GM18868 (cell line): ENCODE measurements around the gene MAGI2.

Source experiments
- ATAC-seq: cut with Tn5 transposase; IDR thresholded peaks from one replicate; pipeline ENCODE4 v1.9.1; 2021; ENCODE audit warnings: mild to moderate bottlenecking, moderate library complexity; ENCODE audit not compliant: unreplicated experiment

Gene MAGI2

DNA sequence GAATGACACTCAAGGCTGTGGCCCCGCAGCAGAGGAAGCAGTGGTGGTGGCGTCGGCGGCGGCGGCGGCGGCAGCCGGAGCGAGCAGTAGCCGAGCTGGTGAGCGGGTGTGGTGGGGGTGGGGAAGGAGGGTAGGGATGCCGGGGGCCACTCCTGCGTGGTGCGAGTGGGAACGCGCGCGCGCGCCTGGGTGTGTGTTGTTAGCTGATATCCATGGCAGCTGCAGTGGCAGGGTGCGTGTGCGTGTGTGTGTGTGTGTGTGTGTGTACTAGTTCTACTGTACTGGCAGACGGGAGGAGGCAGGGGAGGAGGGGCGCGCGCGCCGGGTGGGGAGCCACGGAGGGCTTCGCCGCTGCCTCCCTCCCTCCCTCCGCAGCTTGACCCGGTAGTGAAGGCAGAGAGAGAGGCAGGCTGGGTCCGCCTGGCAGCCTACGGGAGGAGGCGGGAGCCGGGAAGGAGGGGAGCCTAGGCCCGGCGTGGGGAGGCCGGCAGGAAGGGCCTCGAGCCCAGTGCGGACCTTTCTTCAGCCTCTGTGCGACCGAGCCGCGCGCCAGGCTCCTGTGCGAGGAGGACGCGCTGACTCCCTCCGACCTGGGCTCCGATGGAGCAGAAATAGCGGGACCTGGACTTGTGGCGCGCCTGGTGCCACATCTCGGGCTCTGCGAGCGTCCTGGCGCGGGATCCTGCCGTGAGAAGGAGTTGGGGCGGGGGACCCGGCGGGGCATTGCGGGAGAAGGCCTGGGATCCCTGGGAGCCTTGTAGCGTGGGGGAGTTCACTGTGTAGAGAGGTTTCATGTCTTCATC is at the start of gene MAGI2:
Gene MAGI2 (minus strand): TSS at position 110 of the 803 bp plus-strand sequence. CDS start 347 bp downstream, outside the sequence.
- ATAC-seq = no peak

DNA sequence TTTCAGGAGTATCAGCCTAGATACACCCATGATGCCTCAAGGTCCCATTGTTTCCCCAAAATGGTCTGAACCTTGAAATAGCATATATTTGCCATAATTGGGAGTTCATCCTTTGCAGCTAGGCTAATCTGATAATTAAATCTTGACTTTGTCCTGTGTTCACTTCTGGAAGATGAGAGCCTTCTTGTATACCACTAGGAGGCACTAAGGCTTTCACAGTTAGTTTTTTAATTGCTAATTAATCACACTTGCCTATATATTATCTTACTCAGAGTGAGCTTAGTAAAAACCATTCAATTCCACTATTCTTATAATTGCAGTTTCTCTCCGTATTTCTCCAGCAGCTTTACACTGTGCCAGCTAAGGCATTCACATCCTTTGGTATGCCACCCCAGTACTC is 48.7 kb upstream of the MAGI2 start:
- no peak for ATAC-seq

DNA sequence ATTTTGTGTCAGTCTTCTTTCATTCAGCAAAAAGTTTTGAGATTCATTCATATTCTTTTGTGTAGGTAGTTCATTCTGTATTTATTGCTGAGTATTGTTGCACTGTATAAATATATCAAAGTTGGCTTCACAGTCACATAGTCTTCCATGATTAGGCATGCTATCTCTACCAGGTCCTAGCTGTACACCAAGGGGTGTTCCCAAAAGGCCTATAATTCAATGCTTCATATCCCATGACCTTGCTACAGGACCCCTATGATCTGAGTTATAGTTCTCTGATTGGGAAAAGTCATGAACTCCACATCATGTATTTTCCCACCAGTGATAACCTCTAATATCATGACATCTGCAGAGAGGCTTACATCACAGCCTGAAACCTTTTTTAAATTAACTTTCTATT is 47.3 kb upstream of the MAGI2 start:
- ATAC-seq = no peak

DNA sequence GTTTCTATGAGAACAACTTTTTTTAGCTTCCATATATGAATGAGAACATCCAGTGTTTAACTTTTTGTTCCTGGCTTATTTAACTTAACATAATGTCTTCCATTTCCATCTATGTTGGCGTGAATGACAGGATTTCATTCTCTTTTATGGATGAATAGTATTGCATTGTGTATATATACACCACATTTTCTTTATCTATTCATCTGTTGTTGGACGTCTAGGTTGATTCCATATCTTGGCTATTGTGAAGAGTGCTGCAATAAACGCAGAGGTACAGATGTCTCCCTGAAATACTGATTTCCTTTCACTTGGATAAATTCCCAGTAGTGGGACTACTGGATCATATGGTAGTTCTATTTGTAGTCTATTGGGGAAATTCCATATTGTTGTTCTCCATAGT is 44.3 kb upstream of the MAGI2 start:
- ATAC-seq = no peak

DNA sequence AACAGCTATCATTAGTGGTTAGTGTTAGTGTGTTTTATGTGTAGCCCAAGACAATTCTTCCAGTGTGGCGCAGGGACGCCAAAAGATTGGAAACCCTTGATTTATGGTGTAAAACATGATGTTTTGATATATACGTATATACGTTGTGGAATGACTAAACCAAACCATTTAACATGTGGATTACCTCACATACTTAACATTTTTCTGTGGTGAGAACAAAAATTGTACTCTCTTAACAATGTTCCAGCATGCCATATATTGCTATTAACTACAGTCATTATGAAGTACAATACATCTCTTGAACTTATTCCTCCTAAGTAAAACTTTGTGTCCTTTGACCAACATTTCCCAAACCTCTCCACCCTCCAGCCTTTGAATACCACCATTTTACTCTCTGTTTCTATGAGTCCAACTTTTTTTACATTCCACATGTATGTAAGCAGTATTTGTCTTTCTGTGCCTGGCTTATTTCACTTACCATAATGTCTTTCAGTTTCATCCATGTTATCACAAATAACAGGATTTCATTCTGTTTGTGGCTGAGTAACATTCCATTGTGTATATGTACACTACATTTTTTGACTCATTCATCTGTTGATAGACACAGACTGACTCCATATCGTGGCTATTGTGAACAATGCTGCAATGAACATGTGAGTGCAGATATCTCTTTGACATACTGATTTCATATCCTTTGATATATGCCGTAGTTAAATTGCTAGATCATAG is 42.2 kb upstream of the MAGI2 start:
- no peak for ATAC-seq

DNA sequence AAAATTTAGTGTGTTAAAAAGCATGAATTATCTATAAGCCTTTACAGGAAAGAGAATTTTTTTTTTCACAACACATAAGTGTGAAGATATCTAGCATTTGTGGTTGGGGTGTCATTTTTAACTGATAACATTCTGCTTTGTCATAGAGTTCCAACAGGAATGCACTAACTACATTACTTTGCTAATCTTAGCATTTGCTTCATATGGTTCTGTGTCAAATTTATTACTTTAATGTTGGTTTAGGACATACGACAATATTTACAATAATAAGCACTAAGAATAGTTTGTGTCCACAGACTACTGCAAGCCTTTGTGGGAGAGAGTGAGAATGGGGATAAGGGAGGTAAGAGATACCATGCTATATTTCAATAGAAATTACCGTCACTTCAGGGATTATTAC is 40.6 kb upstream of the MAGI2 start:
- no peak for ATAC-seq

DNA sequence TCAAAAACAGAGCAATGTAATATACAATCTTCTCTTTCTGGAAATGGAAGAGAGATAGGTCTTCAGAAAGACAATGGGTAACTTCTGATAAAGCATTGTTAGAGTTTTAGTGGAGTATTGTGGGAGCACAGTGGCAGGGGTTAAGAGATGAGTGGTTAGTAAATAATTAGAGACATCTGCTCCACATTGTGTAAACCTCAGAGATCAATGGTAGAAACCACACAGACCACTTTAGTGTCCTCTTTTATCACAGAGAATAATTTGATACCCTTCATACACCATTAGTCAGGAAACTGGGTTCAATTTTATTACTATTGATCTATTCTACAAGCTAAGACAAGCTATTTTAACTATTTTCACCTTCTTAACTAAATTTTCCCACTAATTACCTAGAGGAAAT is 35.9 kb upstream of the MAGI2 start:
- ATAC-seq = no peak

DNA sequence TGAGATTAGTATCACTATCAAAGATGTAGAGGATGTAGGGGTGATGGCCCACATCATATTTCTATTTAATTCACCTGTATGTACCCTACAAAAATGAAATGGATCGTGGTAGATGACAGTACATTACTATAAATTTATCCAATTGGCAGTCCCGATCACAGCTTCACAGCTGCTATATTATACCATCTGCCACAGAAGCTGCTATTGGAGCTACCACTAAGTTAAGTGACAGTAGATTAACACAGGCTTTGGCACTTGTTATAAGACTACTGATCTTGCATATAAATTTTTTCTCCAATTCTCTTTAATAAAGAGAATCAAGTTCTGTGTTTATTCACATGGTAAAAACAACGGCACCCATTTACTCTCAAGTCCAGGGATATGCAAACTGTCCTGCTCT is 24.9 kb upstream of the MAGI2 start:
- no peak for ATAC-seq

DNA sequence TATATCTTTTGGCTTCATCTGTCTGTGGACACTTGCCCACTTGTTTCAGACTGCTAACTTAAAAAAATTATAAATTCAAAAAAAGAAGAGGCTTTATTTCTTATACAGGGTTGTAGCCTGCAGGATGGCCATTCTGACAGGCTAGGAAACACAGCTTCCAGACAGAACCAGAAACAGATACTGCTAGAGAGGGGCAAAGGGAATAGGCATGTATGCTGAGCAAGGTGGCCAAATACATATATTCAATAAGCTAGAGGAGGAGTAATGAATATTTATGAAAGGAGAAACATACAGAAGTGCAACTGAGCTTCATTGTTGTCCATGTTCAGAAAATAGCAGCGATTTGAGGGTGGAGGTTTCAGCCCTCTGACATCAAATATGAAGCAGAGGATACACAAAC is 22.0 kb upstream of the MAGI2 start:
- ATAC-seq = no peak

DNA sequence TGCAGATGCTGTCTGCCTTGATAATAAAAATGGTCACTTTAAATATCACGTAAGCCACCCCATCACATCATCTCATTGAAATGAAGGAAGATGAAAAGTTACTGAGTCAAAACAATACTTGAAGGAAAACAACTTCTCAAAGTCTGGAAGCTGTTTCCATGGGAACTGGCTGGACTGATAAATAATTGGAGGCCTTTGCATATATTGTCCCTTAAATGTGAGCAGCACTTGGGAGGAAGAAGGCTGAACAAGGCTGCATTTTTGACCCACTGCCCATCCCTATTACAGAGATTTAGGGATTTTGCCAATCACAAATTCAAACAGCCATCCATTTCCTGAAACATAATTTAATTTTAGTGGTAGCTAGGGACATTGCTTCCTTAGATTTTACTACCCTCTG is 18.2 kb upstream of the MAGI2 start:
- no peak for ATAC-seq

DNA sequence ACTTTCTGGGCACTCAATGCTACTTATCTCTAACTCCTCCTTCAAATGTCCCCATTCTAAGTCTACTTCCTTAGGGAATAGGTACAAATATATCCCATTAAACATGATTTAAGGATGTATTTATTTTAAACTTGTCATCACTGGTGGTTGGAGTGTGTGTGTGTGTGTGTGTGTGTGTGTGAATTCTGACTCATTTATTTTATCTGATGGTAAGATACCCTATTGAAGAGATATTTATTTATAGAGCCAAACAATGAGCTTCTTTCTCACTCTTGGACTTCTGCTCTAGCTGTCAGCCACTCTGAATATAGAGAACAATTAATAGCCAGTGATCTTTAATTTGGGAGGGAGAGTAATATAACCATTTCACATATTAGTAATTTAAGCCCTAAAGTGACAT is 17.8 kb upstream of the MAGI2 start:
- ATAC-seq = no peak

DNA sequence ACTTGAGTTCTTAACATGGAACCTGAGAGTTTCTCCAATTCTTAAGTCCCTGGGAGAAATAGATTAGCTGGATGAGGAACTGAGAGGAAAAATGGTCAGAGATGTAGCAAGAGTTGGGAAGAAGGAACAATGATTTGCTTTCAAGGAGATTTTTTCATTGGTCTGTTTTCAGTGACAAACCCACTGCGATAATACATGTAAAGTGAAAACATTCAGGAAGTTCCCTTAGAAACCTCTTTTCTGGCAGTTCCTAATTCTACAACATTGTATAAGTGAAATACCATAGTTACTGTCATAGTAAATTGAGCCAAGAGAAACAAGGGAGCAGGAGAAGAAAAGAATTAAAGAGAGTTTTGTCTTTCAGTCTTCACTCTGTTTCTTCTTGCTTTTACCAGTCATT is 12.1 kb upstream of the MAGI2 start:
- ATAC-seq = no peak

DNA sequence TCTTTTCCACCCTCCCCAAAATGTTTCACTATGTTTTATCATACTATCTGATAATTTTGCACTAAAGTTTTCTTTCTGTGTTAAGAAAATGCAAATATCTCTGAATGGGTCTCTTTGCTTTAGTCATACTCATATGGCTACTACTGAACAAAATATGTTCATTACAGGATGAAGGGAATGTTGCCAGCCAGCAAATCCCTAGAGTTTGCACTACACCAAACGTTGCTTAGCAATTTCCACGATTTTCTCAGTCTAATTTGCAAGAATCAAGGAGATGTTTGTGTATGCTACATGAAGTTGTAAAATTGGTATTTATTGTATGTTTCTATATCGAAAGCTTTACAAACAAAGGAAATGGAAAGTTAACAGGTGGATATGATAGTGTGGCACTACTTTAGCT is 10.6 kb upstream of the MAGI2 start:
- no peak for ATAC-seq

DNA sequence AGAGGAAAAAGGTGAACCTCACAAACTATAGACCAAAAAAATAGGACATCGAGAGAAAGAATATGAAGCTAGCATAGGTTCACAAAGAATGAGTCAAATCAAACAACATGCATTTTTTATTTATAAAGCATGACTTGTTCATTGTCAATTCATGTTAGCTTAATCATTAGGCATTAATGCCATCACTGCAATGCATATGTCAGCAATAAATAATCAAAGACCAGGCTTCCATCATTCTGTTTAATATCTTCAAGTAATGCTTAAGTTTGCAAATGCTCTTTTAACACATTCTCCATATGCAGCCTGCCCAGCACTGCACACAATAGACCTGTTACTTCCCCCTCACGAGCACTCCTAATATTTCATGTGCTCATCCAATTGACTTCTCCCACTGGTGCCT is 8.9 kb upstream of the MAGI2 start:
- no peak for ATAC-seq

DNA sequence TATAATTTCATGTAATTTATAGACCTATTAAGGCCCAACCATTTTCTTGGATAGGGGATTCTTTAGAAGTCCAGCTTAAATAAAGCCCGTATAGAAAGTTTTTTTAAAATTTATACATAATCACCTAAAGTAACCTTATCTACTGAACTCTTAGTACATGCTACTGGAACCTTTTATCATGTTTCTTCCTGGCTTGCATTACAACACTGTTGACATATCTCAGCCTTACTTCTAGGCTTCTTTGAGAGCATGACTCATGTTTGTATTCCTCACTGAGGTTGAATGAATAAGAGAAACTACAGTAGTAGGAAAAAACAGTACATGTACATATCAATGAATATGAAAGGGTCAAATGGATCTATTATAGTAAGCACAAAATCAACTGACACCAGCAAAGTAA is 8.2 kb upstream of the MAGI2 start:
- no peak for ATAC-seq

DNA sequence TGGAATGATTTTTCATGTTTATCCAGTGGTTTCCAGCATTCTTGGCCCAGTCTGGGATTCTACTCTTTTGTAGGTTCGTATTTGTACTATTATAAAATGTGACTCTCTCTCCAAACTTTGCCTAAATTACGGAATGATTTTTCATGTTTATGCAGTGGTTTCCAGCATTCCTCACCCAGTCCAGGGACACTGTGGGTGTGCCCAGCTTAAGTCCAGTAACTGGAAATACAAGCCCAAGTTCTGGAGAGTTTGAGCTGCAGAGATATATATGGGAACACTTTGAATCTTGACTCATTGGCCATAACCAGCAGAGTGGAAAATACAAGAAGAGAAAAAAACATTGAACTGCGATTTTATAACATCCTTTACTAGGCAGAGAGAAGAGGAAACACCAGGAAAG is 5.9 kb upstream of the MAGI2 start:
- ATAC-seq = no peak

DNA sequence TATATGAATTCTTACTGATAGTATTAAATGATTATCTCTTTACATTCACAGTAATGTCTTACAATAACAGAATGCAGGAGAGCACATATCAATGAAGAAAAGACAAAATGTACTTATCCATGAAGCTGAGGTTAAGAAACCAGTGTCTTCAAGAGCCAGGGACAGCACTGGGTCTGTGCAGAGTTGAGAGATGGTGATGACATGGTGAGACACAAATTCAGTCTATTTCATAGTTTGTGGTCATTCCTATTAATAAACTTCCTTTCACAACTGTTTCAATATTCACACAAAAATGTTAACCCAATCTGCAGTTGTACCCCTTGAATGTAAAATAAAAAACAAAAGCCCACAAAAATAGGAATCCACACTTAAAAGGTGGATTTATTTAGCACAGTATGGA is 5.3 kb upstream of the MAGI2 start:
- no peak for ATAC-seq

DNA sequence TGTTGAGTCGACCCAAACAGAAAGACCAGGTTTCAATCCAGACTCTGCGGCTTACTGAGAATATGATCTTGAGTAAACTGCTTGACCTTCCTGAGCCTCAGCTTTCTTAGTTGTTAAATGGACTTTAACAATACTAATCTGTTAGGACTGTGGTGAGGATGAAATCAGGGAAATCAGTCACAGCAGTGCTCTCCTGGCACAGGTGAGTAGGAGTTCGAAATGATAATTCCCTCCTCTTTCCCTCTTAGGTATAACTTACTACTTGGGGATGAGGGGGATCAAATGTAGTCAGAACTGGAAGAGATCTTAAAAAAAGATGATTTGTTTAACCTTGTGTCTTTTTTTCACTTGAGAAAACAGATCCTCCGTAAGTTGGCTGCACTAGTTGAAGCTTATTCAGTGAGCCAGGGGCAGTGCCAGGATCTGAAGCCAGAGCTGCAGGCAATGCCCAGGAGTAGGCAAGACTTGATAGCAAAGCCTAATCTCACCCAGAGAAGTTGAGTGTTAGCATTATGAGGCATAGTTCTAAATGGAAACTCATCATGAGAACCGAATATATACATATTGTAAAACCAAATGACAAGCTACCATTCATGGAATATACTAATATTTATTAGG is 1.8 kb upstream of the MAGI2 start:
- no peak for ATAC-seq

DNA sequence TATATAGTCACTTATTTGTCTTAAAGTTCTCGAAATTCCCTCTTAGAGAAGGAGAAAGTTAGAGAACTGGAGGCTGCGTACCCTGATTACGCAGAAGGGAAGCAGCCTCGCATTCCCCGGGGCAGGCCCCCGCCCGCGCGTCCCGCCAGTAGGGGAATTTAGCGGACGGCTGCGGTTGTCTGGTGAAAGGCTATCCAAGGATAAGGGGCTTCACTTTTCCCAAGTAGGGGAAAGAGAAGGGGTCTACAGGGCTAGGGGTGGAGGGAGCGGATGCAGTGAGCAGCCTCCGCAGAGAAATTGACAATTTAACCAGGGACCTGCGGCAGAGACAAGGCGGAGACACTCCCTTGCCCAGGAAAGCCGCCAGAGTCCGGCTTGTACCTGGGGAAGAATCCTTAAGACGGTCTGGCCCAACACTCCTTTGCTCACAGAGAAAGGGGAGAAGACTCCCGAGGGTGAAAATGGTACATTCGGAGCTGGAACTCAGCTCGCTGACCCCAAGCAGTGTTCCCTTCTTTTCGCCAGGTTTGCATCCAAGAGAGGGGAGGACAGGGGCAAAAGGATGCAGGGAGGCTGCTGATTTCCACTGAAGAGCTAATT is 994 bp upstream of the MAGI2 start:
- no peak for ATAC-seq

DNA sequence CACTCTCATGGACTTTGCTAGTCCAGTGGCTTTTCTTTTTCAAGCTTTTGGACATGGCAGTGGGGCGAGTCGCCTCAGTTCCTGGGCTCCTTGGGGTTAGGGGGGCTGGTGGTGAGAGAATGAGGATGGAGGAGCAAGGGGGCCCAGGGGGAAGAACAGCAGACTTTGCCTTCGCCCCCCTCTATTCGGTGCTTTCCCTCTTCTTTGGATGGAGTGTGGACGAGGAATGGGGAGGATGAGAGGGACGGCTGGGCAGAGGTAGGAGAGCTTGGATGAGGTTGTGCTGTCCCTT is 255 bp downstream of the MAGI2 start:
- no peak for ATAC-seq

DNA sequence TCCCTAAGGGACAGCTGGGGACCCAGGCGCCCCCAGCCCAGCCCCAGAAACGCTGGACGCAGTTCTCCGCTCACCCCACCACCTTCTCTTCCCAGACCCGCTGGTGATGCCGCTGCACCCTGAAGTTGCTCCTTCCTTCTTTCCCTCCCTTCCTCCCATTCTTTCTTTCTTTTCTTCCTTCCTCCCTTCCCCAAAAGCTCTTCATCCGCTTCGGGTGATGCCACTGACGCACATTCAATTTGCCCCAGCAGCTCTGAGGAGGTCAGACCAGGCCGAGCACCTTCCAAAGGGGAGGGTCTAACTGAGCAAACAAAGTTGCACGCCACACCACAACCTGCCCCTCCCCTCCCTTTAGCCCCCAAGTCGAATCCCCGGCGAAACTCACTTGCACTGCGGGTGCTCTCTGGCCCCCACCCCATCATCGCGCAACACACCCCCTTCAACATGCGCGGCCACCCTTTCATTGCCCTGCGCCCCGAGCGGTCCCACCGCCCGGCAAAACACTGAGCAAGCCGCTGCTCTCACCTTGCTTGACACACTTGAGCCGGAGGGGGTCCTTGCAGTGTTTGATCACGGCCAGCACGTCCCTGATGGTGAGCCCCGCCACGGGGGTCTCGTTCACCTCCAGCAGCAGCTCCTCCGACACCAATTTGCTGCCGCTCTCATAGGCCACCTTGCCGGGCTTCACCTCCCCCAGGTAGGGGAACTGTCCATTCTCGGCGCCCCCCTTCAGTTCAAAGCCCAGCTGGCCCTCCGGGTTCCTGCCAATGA is 787 bp downstream of the MAGI2 start:
- ATAC-seq = no peak
